Liver (tissue), 9 donors: ENCODE measurements around the gene ELK3. TPM values are rescaled to one million over a fixed set of nuclear protein-coding genes. Genes with fewer than 3 reads are reported as not detected.

ENCODE experiments used
- DNase-seq: peaks from one replicate; pipeline ENCODE4 v3.0.0-alpha.2; 2017; ENCODE audit warnings: low spot score
- H3K27ac ChIP-seq, 2 donors: one replicate each; pipeline ENCODE4 v1.7.0; 2013; ENCODE audit warnings: inconsistent platforms in 2 of 2, low read length in 2 of 2, control low read depth in 1 of 2, low read depth in 1 of 2, mild to moderate bottlenecking in 1 of 2
- H3K27me3 ChIP-seq, 4 donors: one replicate each; pipeline versions ENCODE4 v1.6.1 to v1.7.0; 2013; ENCODE audit warnings: low read length in 3 of 4, inconsistent platforms in 1 of 4, mild to moderate bottlenecking in 1 of 4, moderate library complexity in 1 of 4; ENCODE audit not compliant: control insufficient read depth in 4 of 4, insufficient read depth in 4 of 4
- H3K36me3 ChIP-seq, 4 donors: one replicate each; pipeline versions ENCODE4 v1.6.1 to v1.7.0; 2013; ENCODE audit warnings: low read length in 3 of 4, mild to moderate bottlenecking in 3 of 4, low read depth in 1 of 4, moderate library complexity in 1 of 4; ENCODE audit not compliant: control insufficient read depth in 4 of 4, insufficient read depth in 3 of 4
- H3K4me1 ChIP-seq, 4 donors: one replicate each; pipeline versions ENCODE4 v1.6.1 to v1.7.0; 2013; ENCODE audit warnings: low read length in 3 of 4, mild to moderate bottlenecking in 3 of 4, moderate library complexity in 1 of 4; ENCODE audit not compliant: control insufficient read depth in 4 of 4, insufficient read depth in 4 of 4
- H3K4me3 ChIP-seq, 3 donors: one replicate each; pipeline versions ENCODE4 v1.6.1 to v1.7.0; 2013; ENCODE audit warnings: low read length in 3 of 3, control low read depth in 1 of 3, low read depth in 1 of 3, mild to moderate bottlenecking in 1 of 3
- H3K9ac ChIP-seq, 2 donors: one replicate each; pipeline ENCODE4 v1.7.0; 2013; ENCODE audit warnings: low read length in 2 of 2, mild to moderate bottlenecking in 2 of 2, moderate library complexity in 2 of 2, control low read depth in 1 of 2, low read depth in 1 of 2
- H3K9me3 ChIP-seq, 4 donors: one replicate each; pipeline versions ENCODE4 v1.6.1 to v1.7.0; 2013; ENCODE audit warnings: low read length in 3 of 4; ENCODE audit not compliant: control insufficient read depth in 4 of 4
- EGR1 ChIP-seq, 2 donors: IDR thresholded peaks; 2 replicates each; pipeline ENCODE4 v1.6.1; 2016 to 2018; ENCODE audit warnings: antibody characterized with exemption in 2 of 2, low read depth in 2 of 2
- FOXA1 ChIP-seq: IDR thresholded peaks from 2 replicates; pipeline ENCODE4 v1.6.1; 2016; ENCODE audit warnings: antibody characterized with exemption
- FOXA2 ChIP-seq: IDR thresholded peaks from 2 replicates; pipeline ENCODE4 v1.6.1; 2016; ENCODE audit warnings: antibody characterized with exemption
- GABPA ChIP-seq, 2 donors: IDR thresholded peaks in 1 of 2; conservative IDR thresholded peaks in 1 of 2; 2 replicates each; pipeline ENCODE4 v1.6.1; 2016; ENCODE audit warnings: antibody characterized with exemption in 2 of 2, mild to moderate bottlenecking in 1 of 2, moderate library complexity in 1 of 2
- HNF4A ChIP-seq, 2 donors: conservative IDR thresholded peaks; 2 replicates each; pipeline ENCODE4 v1.6.1; 2016; ENCODE audit warnings: antibody characterized with exemption in 2 of 2, mild to moderate bottlenecking in 2 of 2
- HNF4G ChIP-seq: IDR thresholded peaks from 2 replicates; pipeline ENCODE4 v1.6.1; 2016; ENCODE audit warnings: antibody characterized with exemption
- JUND ChIP-seq, 2 donors: IDR thresholded peaks; 2 replicates each; pipeline ENCODE4 v1.6.1; 2016; ENCODE audit warnings: antibody characterized with exemption in 2 of 2
- NR2F2 ChIP-seq: IDR thresholded peaks from 2 replicates; pipeline ENCODE4 v1.6.1; 2016; ENCODE audit warnings: antibody characterized with exemption
- RAD21 ChIP-seq, 2 donors: IDR thresholded peaks; 2 replicates each; pipeline ENCODE4 v1.6.1; 2016; ENCODE audit warnings: antibody characterized with exemption in 2 of 2, mild to moderate bottlenecking in 2 of 2
- RXRA ChIP-seq, 2 donors: IDR thresholded peaks; 2 replicates each; pipeline ENCODE4 v1.6.1; 2017 to 2018; ENCODE audit warnings: antibody characterized with exemption in 2 of 2, mild to moderate bottlenecking in 1 of 2
- SP1 ChIP-seq: IDR thresholded peaks from 2 replicates; pipeline ENCODE4 v1.6.1; 2018; ENCODE audit warnings: antibody characterized with exemption, mild to moderate bottlenecking
- TAF1 ChIP-seq: conservative IDR thresholded peaks from 2 replicates; pipeline ENCODE4 v1.6.1; 2016; ENCODE audit warnings: antibody characterized with exemption, mild to moderate bottlenecking
- YY1 ChIP-seq: IDR thresholded peaks from 2 replicates; pipeline ENCODE4 v1.6.1; 2016; ENCODE audit warnings: antibody characterized with exemption, mild to moderate bottlenecking
- WGBS: extraction: QIAGEN DNeasy Blood & Tissue Kit; methylation state at CpG from one replicate; pipeline ENCODE4 v1.1.7; 2013; 5-methylcytosine and 5-hydroxymethylcytosine counted together
- polyA plus RNA-seq, 2 donors: library from polyadenylated mRNA; stranded (reverse) in 1 of 2; unstranded in 1 of 2; fragments of 200-250 nt in 1 of 2; fragments of >200 nt in 1 of 2; fragmentation: Nextera tagmentation in 1 of 2; extraction: Ambion mirVana in 1 of 2; gene quantifications; one replicate each; pipeline versions ENCODE4 v1.2.1 to v1.2.3, GENCODE V29; 2013 to 2015
- total RNA-seq, 2 donors: library from RNA; depleted of rRNA; stranded (reverse); fragments of >200 nt; gene quantifications; one replicate each; pipeline ENCODE4 v1.2.3, GENCODE V29; 2014
- TF ChIP-seq, protein P1 (sequence below): IDR thresholded peaks from 2 replicates; pipeline ENCODE4 v1.6.1; 2016; ENCODE audit warnings: antibody characterized with exemption
- TF ChIP-seq, protein P2 (sequence below): fragments of 150-350 bp; IDR thresholded peaks from 2 replicates; pipeline ENCODE4 v1.5.1; 2017; ENCODE audit warnings: improper control_type of control experiment, low read depth, low read length; ENCODE audit not compliant: missing input control
- TF ChIP-seq, protein P3 (sequence below): IDR thresholded peaks from 2 replicates; pipeline ENCODE4 v1.6.1; 2016; ENCODE audit warnings: antibody characterized with exemption
- TF ChIP-seq, protein P4 (sequence below): IDR thresholded peaks from 2 replicates; pipeline ENCODE4 v1.6.1; 2016; ENCODE audit warnings: antibody characterized with exemption, mild to moderate bottlenecking
- TF ChIP-seq, protein P5 (sequence below): IDR thresholded peaks from 2 replicates; pipeline ENCODE4 v1.6.1; 2016; ENCODE audit warnings: antibody characterized with exemption
- donor health status: healthy.
- donor health status: healthy.
- donor health status: healthy.
- donor health status: healthy.
- donor health status: healthy.

Gene ELK3
- total and polyA plus RNA-seq, 4 donors, result 3.7 to 5.2 (median 4.5) TPM

DNA sequence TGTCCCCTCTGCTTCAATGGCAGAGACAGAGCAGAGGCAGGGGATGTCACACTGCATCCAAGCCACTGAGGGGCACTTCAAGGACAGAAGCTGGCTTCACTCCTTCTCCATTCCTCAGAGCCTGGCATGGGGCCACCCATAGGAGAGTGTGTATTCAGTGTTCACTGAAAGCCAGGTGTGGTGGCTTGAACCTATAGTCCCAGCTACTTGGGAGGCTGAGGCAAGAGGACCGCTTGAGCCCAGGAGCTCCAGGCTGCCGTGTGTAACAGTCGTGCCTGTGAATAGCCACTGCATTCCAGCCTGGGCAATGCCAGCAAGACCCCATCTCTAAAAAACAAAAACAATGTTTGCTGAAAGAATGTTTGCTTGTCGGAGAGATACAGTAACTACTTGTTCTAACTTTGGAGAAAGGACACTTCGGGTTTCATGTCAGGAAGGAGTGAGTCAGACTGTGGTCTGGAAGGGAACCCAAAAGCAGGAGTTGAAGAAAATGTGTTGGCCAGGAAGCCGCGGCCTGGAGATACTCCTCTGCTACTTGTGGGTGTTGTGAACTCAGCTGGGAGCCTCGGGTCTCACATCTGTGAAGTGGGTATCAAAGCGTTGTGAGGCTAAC lies 43.4 kb downstream of the ELK3 start:
- H3K4me1 ChIP-seq, result peaks cover 1 to 12% (median 5%) of the 10 kb centered on the region in 4 donors
- TF ChIP-seq, protein P1, sequence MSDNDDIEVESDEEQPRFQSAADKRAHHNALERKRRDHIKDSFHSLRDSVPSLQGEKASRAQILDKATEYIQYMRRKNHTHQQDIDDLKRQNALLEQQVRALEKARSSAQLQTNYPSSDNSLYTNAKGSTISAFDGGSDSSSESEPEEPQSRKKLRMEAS, result no peak
- peak; percentile 29 to 30 for TF ChIP-seq JUND (IDR thresholded peaks at IDR 0.05)
- no peaks in the 10 kb centered on the region for H3K27me3 ChIP-seq
- no peak overlapping the region for H3K4me3 ChIP-seq
- H3K9ac ChIP-seq, result no peak overlapping the region
- no peak for DNase-seq
- H3K9me3 ChIP-seq, result no peaks in the 10 kb centered on the region
- no peaks in the 10 kb centered on the region for H3K36me3 ChIP-seq
- no peak overlapping the region for H3K27ac ChIP-seq
- WGBS, result 71% methylated on average over 9 of the region's 9 CpGs

DNA sequence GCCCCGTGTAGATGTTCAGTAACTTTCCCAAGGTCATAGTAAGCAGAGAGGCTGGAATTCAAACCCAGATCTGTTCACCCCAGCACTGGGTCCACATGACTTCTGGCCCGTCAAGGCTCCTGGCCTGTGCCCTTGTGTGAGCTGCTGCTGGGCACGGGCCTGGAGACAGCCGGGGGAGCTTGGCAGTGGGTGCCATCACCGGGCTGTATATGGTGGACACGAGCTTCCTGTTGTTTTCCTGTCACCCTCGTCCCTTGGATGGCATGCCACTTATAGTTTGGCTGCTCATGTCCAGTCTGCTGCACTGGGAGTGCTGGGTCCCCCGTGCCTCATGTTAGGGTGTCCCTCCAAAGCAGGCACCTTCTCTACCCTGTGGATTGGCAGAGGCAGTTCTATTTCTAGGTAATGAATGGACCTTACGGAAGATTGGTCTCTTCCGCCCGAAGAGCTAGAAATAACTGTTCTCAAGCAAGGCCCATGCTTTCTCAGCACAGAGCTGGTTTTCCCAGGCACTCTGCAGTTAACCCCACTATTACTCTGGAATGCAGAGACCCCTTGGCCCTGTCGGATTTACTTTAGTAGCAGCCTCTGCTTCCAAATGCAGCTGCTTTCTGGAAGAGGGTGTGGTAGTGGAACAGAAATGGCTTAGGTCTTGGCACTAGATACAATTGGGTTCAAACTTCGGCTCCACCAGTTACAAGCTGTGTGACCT lies 44.3 kb downstream of the ELK3 start:
- Histone ChIP-seq H3K9ac (no peak overlapping the region), H3K9me3 (no peaks in the 10 kb centered on the region), H3K27ac (peak overlapping the region in 1 of 2 donors; percentile 10)

More for the DNA sequence above, 44.3 kb downstream of the ELK3 start:
- Histone ChIP-seq H3K4me3 (no peak overlapping the region), H3K27me3 (no peaks in the 10 kb centered on the region), H3K4me1 (peaks cover 1 to 14% (median 6%) of the 10 kb centered on the region in 4 donors), H3K36me3 (no peaks in the 10 kb centered on the region)
- no peak for TF ChIP-seq SP1
- TF ChIP-seq HNF4A (conservative IDR thresholded peaks at IDR 0.05), result no peak
- TF ChIP-seq, protein P2, sequence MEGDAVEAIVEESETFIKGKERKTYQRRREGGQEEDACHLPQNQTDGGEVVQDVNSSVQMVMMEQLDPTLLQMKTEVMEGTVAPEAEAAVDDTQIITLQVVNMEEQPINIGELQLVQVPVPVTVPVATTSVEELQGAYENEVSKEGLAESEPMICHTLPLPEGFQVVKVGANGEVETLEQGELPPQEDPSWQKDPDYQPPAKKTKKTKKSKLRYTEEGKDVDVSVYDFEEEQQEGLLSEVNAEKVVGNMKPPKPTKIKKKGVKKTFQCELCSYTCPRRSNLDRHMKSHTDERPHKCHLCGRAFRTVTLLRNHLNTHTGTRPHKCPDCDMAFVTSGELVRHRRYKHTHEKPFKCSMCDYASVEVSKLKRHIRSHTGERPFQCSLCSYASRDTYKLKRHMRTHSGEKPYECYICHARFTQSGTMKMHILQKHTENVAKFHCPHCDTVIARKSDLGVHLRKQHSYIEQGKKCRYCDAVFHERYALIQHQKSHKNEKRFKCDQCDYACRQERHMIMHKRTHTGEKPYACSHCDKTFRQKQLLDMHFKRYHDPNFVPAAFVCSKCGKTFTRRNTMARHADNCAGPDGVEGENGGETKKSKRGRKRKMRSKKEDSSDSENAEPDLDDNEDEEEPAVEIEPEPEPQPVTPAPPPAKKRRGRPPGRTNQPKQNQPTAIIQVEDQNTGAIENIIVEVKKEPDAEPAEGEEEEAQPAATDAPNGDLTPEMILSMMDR, result no peak
- no peak for TF ChIP-seq HNF4G
- TF ChIP-seq EGR1 (IDR thresholded peaks at IDR 0.05; ENCODE audit: low read depth in 2 of 2), result no peak
- TF ChIP-seq, protein P3, sequence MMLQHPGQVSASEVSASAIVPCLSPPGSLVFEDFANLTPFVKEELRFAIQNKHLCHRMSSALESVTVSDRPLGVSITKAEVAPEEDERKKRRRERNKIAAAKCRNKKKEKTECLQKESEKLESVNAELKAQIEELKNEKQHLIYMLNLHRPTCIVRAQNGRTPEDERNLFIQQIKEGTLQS, result no peak
- TF ChIP-seq, protein P4, sequence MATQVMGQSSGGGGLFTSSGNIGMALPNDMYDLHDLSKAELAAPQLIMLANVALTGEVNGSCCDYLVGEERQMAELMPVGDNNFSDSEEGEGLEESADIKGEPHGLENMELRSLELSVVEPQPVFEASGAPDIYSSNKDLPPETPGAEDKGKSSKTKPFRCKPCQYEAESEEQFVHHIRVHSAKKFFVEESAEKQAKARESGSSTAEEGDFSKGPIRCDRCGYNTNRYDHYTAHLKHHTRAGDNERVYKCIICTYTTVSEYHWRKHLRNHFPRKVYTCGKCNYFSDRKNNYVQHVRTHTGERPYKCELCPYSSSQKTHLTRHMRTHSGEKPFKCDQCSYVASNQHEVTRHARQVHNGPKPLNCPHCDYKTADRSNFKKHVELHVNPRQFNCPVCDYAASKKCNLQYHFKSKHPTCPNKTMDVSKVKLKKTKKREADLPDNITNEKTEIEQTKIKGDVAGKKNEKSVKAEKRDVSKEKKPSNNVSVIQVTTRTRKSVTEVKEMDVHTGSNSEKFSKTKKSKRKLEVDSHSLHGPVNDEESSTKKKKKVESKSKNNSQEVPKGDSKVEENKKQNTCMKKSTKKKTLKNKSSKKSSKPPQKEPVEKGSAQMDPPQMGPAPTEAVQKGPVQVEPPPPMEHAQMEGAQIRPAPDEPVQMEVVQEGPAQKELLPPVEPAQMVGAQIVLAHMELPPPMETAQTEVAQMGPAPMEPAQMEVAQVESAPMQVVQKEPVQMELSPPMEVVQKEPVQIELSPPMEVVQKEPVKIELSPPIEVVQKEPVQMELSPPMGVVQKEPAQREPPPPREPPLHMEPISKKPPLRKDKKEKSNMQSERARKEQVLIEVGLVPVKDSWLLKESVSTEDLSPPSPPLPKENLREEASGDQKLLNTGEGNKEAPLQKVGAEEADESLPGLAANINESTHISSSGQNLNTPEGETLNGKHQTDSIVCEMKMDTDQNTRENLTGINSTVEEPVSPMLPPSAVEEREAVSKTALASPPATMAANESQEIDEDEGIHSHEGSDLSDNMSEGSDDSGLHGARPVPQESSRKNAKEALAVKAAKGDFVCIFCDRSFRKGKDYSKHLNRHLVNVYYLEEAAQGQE, result no peak
- TF ChIP-seq TAF1, result no peak
- TF ChIP-seq GABPA (IDR thresholded peaks at IDR 0.05 in 1 of 2, conservative IDR thresholded peaks at IDR 0.05 in 1 of 2), result no peak
- TF ChIP-seq JUND (IDR thresholded peaks at IDR 0.05), result no peak
- TF ChIP-seq, protein P5, sequence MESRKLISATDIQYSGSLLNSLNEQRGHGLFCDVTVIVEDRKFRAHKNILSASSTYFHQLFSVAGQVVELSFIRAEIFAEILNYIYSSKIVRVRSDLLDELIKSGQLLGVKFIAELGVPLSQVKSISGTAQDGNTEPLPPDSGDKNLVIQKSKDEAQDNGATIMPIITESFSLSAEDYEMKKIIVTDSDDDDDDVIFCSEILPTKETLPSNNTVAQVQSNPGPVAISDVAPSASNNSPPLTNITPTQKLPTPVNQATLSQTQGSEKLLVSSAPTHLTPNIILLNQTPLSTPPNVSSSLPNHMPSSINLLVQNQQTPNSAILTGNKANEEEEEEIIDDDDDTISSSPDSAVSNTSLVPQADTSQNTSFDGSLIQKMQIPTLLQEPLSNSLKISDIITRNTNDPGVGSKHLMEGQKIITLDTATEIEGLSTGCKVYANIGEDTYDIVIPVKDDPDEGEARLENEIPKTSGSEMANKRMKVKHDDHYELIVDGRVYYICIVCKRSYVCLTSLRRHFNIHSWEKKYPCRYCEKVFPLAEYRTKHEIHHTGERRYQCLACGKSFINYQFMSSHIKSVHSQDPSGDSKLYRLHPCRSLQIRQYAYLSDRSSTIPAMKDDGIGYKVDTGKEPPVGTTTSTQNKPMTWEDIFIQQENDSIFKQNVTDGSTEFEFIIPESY, result no peak
- TF ChIP-seq FOXA2, result no peak
- no peak for TF ChIP-seq RXRA (IDR thresholded peaks at IDR 0.05)
- TF ChIP-seq NR2F2, result no peak
- no peak for TF ChIP-seq RAD21 (IDR thresholded peaks at IDR 0.05)
- no peak for TF ChIP-seq FOXA1
- TF ChIP-seq, protein P1, result no peak
- TF ChIP-seq YY1, result no peak
- DNase-seq, result no peak
- 81% methylated on average over 13 of the region's 13 CpGs for WGBS
